ENCODE data around the gene ZNF37A. TPM values are rescaled to one million over a fixed set of nuclear protein-coding genes. Genes with fewer than 3 reads are reported as not detected.

ZNF37A gene
- polyA plus RNA-seq, 3 donors = 0.25 to 3.4 (median 1.6) TPM

- Histone ChIP-seq H3K79me2 (ENCODE audit: insufficient read depth, low read length) (no peaks in the 10 kb centered on the region), H3K9ac (ENCODE audit: insufficient read depth, low read length, poor library complexity, severe bottlenecking) (no peak overlapping the region), H3K4me3 (replicated peaks in 1 of 3; ENCODE audit: low read depth in 2 of 3, low read length in 3 of 3) (no peak overlapping the region), H3K9me3 (replicated peaks in 1 of 2; ENCODE audit: control insufficient read depth in 1 of 2, insufficient read depth in 1 of 2, low read length in 2 of 2) (peaks cover 19 to 70% of the 10 kb centered on the region in 2 donors), H3K27ac (ENCODE audit: low read depth in 1 of 2, low read length in 2 of 2) (no peak overlapping the region), H2AFZ (ENCODE audit: insufficient read depth, low read depth, low read length, poor library complexity, severe bottlenecking) (no peak overlapping the region), H3K4me1 (ENCODE audit: control insufficient read depth in 1 of 2, insufficient read depth in 2 of 2, low read length in 2 of 2) (no peaks in the 10 kb centered on the region), H4K20me1 (ENCODE audit: insufficient read depth, low read length) (no peaks in the 10 kb centered on the region), H3K27me3 (ENCODE audit: control insufficient read depth in 2 of 2, insufficient read depth in 2 of 2, low read length in 2 of 2) (no peaks in the 10 kb centered on the region), H3K36me3 (replicated peaks in 1 of 2; ENCODE audit: control insufficient read depth in 1 of 2, insufficient read depth in 2 of 2, low read length in 2 of 2) (peaks cover 10 to 81% of the 10 kb centered on the region in 2 donors), H3K4me2 (replicated peaks; ENCODE audit: extremely low read depth, low read length, poor library complexity, severe bottlenecking) (no peak overlapping the region)
- WGBS (ENCODE audit: insufficient coverage) = no CpG with 5 or more reads among the region's 1 CpG
- Mint-ChIP-seq H3K4me1 (no peaks in the 10 kb centered on the region), H3K36me3 (peaks cover 68 to 89% of the 10 kb centered on the region in 2 donors), H3K27me3 (ENCODE audit: low read depth in 3 of 3) (no peaks in the 10 kb centered on the region), H3K27ac (no peak overlapping the region), H3K4me3 (no peak overlapping the region), H3K9me3 (peaks cover 33 to 68% (median 50%) of the 10 kb centered on the region in 7 donors)
- TF ChIP-seq CTCF (IDR thresholded peaks at IDR 0.05) = no peak
- DNase-seq = no peak
- intact Hi-C loops (cut with micrococcal nuclease) = no loop called here
Observed at GRCh38 chr10:38102880-38103279, 8.7 kb downstream of the ZNF37A start.

GRCh38 chr10:38103756-38104155, 9.6 kb downstream of the ZNF37A start:
- TF ChIP-seq CTCF (IDR thresholded peaks at IDR 0.05) = no peak
- no peak for DNase-seq
- H3K27ac ChIP-seq (ENCODE audit: low read depth in 1 of 2, low read length in 2 of 2) = no peak overlapping the region
- Mint-ChIP-seq H3K4me1 (no peaks in the 10 kb centered on the region), H3K36me3 (peaks cover 59 to 80% of the 10 kb centered on the region in 2 donors), H3K27me3 (ENCODE audit: low read depth in 3 of 3) (no peaks in the 10 kb centered on the region), H3K9me3 (peaks cover 40 to 75% (median 59%) of the 10 kb centered on the region in 7 donors), H3K4me3 (no peak overlapping the region), H3K27ac (no peak overlapping the region)
- no peaks in the 10 kb centered on the region for H3K79me2 ChIP-seq (ENCODE audit: insufficient read depth, low read length)
- H4K20me1 ChIP-seq (ENCODE audit: insufficient read depth, low read length) = no peaks in the 10 kb centered on the region
- H3K27me3 ChIP-seq (ENCODE audit: control insufficient read depth in 2 of 2, insufficient read depth in 2 of 2, low read length in 2 of 2) = no peaks in the 10 kb centered on the region
- intact Hi-C loops (cut with micrococcal nuclease) = no loop called here
- no peak overlapping the region for H3K9ac ChIP-seq (ENCODE audit: insufficient read depth, low read length, poor library complexity, severe bottlenecking)
- peaks cover 19 to 76% of the 10 kb centered on the region in 2 donors for H3K9me3 ChIP-seq (replicated peaks in 1 of 2; ENCODE audit: control insufficient read depth in 1 of 2, insufficient read depth in 1 of 2, low read length in 2 of 2)
- H3K4me3 ChIP-seq (replicated peaks in 1 of 3; ENCODE audit: low read depth in 2 of 3, low read length in 3 of 3) = no peak overlapping the region
- no peaks in the 10 kb centered on the region for H3K4me1 ChIP-seq (ENCODE audit: control insufficient read depth in 1 of 2, insufficient read depth in 2 of 2, low read length in 2 of 2)
- H3K4me2 ChIP-seq (replicated peaks; ENCODE audit: extremely low read depth, low read length, poor library complexity, severe bottlenecking) = no peak overlapping the region
- H3K36me3 ChIP-seq (replicated peaks in 1 of 2; ENCODE audit: control insufficient read depth in 1 of 2, insufficient read depth in 2 of 2, low read length in 2 of 2) = peaks cover 8 to 73% of the 10 kb centered on the region in 2 donors
- no peak overlapping the region for H2AFZ ChIP-seq (ENCODE audit: insufficient read depth, low read depth, low read length, poor library complexity, severe bottlenecking)
- WGBS (ENCODE audit: insufficient coverage) = 100% methylated on average over 2 of the region's 3 CpGs
